Measurements from ENCODE around the gene VWC2L.

GRCh38 chr2:214377286-214377624, 33.6 kb upstream of the VWC2L start:
- TF ChIP-seq EZH2phosphoT487 (IDR thresholded peaks at IDR 0.05; ENCODE audit: low read length) = no peak
- TF ChIP-seq CTCF (IDR thresholded peaks at IDR 0.05; ENCODE audit: low read length) = no peak
- no peak for TF ChIP-seq EZH2 (optimal IDR thresholded peaks at IDR 0.05; ENCODE audit: low read depth, low read length)
